ENCODE results near the gene FAM209B. TPM values are rescaled to one million over a fixed set of nuclear protein-coding genes. Genes with fewer than 3 reads are reported as not detected.

Gene FAM209B
- total RNA-seq, 4 donors from 2014 or later: not detected

GRCh38 chr20:56503916-56504315, 29.1 kb upstream of the FAM209B start:
- TF ChIP-seq POLR2A (IDR thresholded peaks at IDR 0.05) (no peak), CTCF (IDR thresholded peaks at IDR 0.05 in 4 of 5, conservative IDR thresholded peaks at IDR 0.05 in 1 of 5) (no peak)
- H3K9me3 ChIP-seq: no peaks in the 10 kb centered on the region
- no peak overlapping the region for H3K27ac ChIP-seq
- intact Hi-C loops (cut with DNase I; ENCODE audit: low total_unique reads): no loop called here
- H3K4me1 ChIP-seq: no peaks in the 10 kb centered on the region
- ATAC-seq (no peak), DNase-seq (no peak)
- H3K27me3 ChIP-seq: no peaks in the 10 kb centered on the region
- in situ Hi-C loops (cut with MboI; ENCODE audit: low sequenced_read_pairs in 4 of 4): no loop called here
- H3K4me3 ChIP-seq: no peak overlapping the region
- H3K36me3 ChIP-seq: no peaks in the 10 kb centered on the region

- in situ Hi-C loops (cut with MboI; ENCODE audit: low sequenced_read_pairs in 4 of 4) (no loop called here), intact Hi-C loops (cut with DNase I; ENCODE audit: low total_unique reads) (no loop called here)
- Histone ChIP-seq H3K27me3 (no peaks in the 10 kb centered on the region), H3K27ac (no peak overlapping the region), H3K36me3 (no peaks in the 10 kb centered on the region), H3K4me1 (no peaks in the 10 kb centered on the region), H3K4me3 (no peak overlapping the region), H3K9me3 (no peaks in the 10 kb centered on the region)
- DNase-seq (no peak), ATAC-seq (no peak)
- no peak for TF ChIP-seq CTCF (IDR thresholded peaks at IDR 0.05 in 4 of 5, conservative IDR thresholded peaks at IDR 0.05 in 1 of 5)
- TF ChIP-seq POLR2A (IDR thresholded peaks at IDR 0.05): no peak
Measured at GRCh38 chr20:56504373-56505005, 28.6 kb upstream of the FAM209B start.

- TF ChIP-seq CTCF (IDR thresholded peaks at IDR 0.05 in 4 of 5, conservative IDR thresholded peaks at IDR 0.05 in 1 of 5) (no peak), POLR2A (IDR thresholded peaks at IDR 0.05) (no peak)
- Histone ChIP-seq H3K36me3 (no peaks in the 10 kb centered on the region), H3K4me1 (no peaks in the 10 kb centered on the region), H3K27ac (no peak overlapping the region), H3K9me3 (no peaks in the 10 kb centered on the region), H3K4me3 (no peak overlapping the region), H3K27me3 (no peaks in the 10 kb centered on the region)
- ATAC-seq: no peak
- intact Hi-C loops (cut with DNase I; ENCODE audit: low total_unique reads): no loop called here
- DNase-seq: no peak
- in situ Hi-C loops (cut with MboI; ENCODE audit: low sequenced_read_pairs in 4 of 4): no loop called here
Measured at GRCh38 chr20:56506103-56506502, 26.9 kb upstream of the FAM209B start.

GRCh38 chr20:56511926-56512325, 21.1 kb upstream of the FAM209B start:
- no peak for ATAC-seq
- Histone ChIP-seq H3K27me3 (no peaks in the 10 kb centered on the region), H3K9me3 (no peaks in the 10 kb centered on the region), H3K4me3 (no peak overlapping the region), H3K4me1 (no peaks in the 10 kb centered on the region), H3K36me3 (peaks cover 0 to 24% of the 10 kb centered on the region in 2 donors), H3K27ac (no peak overlapping the region)
- no peak for DNase-seq
- intact Hi-C loops (cut with DNase I; ENCODE audit: low total_unique reads) (no loop called here), in situ Hi-C loops (cut with MboI; ENCODE audit: low sequenced_read_pairs in 4 of 4) (no loop called here)
- TF ChIP-seq CTCF (IDR thresholded peaks at IDR 0.05 in 4 of 5, conservative IDR thresholded peaks at IDR 0.05 in 1 of 5) (no peak), POLR2A (IDR thresholded peaks at IDR 0.05) (no peak)

Data from gastrocnemius medialis (tissue), 4 donors.